ENCODE measurements around the gene ID4. TPM values are rescaled to one million over a fixed set of nuclear protein-coding genes. Genes with fewer than 3 reads are reported as not detected.

Gene ID4
- total RNA-seq, 1 donor: not detected

DNA sequence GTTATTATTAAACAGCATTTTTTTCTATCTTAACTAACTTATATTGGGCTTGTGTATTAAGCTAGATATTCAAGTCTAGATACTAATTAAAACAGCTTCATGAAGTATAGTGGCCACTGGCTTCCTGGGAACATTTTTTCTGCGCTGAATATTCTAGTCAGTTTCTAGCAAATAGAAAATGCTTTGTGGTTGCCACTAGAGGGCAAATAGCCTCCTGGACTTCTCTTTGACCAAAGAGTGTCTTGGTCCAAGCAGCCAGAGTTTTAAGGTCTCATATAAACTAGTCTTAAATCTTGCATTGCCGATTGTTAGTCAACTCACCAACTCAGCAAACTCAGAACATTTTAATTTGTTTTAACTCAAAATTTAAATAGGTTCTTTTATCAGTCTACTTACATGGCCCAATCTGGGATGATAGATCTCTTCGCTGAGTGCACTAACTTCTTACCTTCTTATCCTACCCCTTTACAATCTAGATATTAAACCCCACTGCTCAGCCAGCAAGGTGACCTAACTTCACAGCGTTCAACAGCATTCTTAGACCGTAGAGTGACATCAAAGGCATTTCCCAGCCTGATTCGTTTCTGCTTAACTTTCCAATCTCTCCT is 24.6 kb upstream of the ID4 start:
- Histone ChIP-seq H3K4me3 (ENCODE audit: low read length) (no peak overlapping the region), H3K4me1 (ENCODE audit: insufficient read depth, low read length) (no peaks in the 10 kb centered on the region), H3K9me3 (ENCODE audit: low read depth, low read length) (no peaks in the 10 kb centered on the region), H3K27me3 (ENCODE audit: insufficient read depth, low read length) (no peaks in the 10 kb centered on the region)

DNA sequence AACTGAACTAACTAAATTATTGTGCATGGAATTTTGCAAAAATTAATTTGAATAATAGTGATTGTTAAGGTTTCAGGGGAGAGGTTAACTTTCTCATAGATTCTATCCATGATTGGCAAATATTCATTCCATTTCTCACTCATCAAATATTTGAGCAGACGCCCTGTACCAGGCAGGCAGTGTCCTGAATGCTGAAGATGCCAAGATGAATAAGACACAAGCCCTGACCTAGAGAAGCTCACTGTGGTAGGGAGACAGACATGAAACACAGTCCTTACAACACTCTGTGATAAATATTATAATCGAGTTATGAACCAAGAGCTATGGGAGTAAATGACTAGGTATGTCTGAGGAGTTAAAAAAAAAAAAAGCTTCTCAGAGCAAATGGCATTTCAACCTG is 18.4 kb upstream of the ID4 start:
- Histone ChIP-seq H3K27me3 (ENCODE audit: insufficient read depth, low read length) (no peaks in the 10 kb centered on the region), H3K9me3 (ENCODE audit: low read depth, low read length) (no peaks in the 10 kb centered on the region), H3K4me1 (ENCODE audit: insufficient read depth, low read length) (no peaks in the 10 kb centered on the region), H3K4me3 (ENCODE audit: low read length) (no peak overlapping the region)

GRCh38 chr6:19824058-19824807 is 12.9 kb upstream of the ID4 start:
- H3K4me3 ChIP-seq (ENCODE audit: low read length): no peak overlapping the region
- no peaks in the 10 kb centered on the region for H3K27me3 ChIP-seq (ENCODE audit: insufficient read depth, low read length)
- no peaks in the 10 kb centered on the region for H3K4me1 ChIP-seq (ENCODE audit: insufficient read depth, low read length)
- H3K9me3 ChIP-seq (ENCODE audit: low read depth, low read length): no peaks in the 10 kb centered on the region

GRCh38 chr6:19827247-19827646 is 9.9 kb upstream of the ID4 start:
- Histone ChIP-seq H3K4me3 (ENCODE audit: low read length) (no peak overlapping the region), H3K9me3 (ENCODE audit: low read depth, low read length) (no peaks in the 10 kb centered on the region), H3K4me1 (ENCODE audit: insufficient read depth, low read length) (no peaks in the 10 kb centered on the region), H3K27me3 (ENCODE audit: insufficient read depth, low read length) (no peaks in the 10 kb centered on the region)

- Histone ChIP-seq H3K9me3 (ENCODE audit: low read depth, low read length) (no peaks in the 10 kb centered on the region), H3K4me1 (ENCODE audit: insufficient read depth, low read length) (no peaks in the 10 kb centered on the region), H3K27me3 (ENCODE audit: insufficient read depth, low read length) (no peaks in the 10 kb centered on the region), H3K4me3 (ENCODE audit: low read length) (no peak overlapping the region)
Measured at GRCh38 chr6:19827903-19828302, 9.3 kb upstream of the ID4 start.

DNA sequence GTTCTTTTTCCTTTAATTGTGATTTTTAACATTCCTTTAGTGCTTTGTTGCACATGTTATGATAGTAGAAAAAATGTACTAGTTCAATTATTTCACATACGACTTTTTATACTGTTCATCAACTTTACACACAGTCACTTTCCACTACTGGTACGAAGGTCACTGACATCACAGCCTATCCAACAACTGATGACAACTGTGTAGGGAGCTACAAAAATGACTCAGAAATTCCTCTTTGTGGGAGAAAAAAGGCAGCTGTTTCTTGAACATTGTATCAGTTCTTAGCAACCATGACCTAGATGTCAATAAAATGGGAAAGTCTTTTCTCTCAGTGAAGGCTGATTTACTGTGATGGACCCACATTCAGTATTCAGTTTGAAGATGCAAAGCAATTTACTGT is 7.0 kb upstream of the ID4 start:
- H3K9me3 ChIP-seq (ENCODE audit: low read depth, low read length): no peaks in the 10 kb centered on the region
- no peaks in the 10 kb centered on the region for H3K4me1 ChIP-seq (ENCODE audit: insufficient read depth, low read length)
- H3K4me3 ChIP-seq (ENCODE audit: low read length): no peak overlapping the region
- H3K27me3 ChIP-seq (ENCODE audit: insufficient read depth, low read length): peaks cover 13% of the 10 kb centered on the region

DNA sequence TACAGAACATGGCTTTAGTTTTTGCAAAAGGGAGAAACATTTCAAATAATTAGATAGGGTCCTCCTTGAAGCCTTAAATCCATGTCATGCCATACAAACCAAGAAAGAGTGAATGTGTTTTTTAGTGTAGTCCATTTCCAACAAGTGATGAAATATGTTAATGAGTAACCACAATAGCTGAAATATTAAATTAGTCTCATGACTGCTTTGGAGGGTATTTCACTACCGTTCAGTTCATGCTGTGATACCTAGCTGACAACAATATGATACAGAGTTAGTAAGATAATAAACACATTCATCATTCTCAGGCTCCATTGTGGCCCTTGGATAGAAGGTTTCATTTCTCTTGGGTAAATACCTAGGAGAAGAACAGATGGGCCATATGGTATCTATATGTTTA is 5.8 kb upstream of the ID4 start:
- no peak overlapping the region for H3K4me3 ChIP-seq (ENCODE audit: low read length)
- H3K27me3 ChIP-seq (ENCODE audit: insufficient read depth, low read length): peaks cover 24% of the 10 kb centered on the region
- H3K9me3 ChIP-seq (ENCODE audit: low read depth, low read length): no peaks in the 10 kb centered on the region
- H3K4me1 ChIP-seq (ENCODE audit: insufficient read depth, low read length): no peaks in the 10 kb centered on the region

- Histone ChIP-seq H3K9me3 (ENCODE audit: low read depth, low read length) (no peaks in the 10 kb centered on the region), H3K4me1 (ENCODE audit: insufficient read depth, low read length) (no peaks in the 10 kb centered on the region), H3K4me3 (ENCODE audit: low read length) (no peak overlapping the region), H3K27me3 (ENCODE audit: insufficient read depth, low read length) (peaks cover 39% of the 10 kb centered on the region)
Measured at GRCh38 chr6:19833947-19834346, 3.2 kb upstream of the ID4 start.

DNA sequence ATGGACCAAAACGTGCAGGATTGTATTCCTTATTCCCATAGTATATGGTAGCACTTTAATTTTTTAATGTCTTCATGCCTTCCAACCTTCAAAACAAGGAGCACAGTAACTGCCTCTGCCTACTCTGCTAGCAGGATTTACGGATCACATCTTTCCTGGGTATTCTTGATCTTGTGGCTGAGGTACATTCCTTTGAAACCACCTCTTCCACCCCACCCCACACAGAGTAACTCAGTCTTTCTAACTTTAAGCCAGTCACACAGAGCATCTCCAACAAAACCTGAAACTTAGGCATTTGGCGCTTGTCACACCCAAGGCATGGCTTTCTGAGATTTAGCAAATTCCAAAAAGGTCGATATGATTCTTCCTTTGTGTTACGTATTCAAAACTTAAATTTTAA is 2.3 kb upstream of the ID4 start:
- H3K27me3 ChIP-seq (ENCODE audit: insufficient read depth, low read length): peaks cover 48% of the 10 kb centered on the region
- no peaks in the 10 kb centered on the region for H3K4me1 ChIP-seq (ENCODE audit: insufficient read depth, low read length)
- H3K4me3 ChIP-seq (ENCODE audit: low read length): no peak overlapping the region
- no peaks in the 10 kb centered on the region for H3K9me3 ChIP-seq (ENCODE audit: low read depth, low read length)

DNA sequence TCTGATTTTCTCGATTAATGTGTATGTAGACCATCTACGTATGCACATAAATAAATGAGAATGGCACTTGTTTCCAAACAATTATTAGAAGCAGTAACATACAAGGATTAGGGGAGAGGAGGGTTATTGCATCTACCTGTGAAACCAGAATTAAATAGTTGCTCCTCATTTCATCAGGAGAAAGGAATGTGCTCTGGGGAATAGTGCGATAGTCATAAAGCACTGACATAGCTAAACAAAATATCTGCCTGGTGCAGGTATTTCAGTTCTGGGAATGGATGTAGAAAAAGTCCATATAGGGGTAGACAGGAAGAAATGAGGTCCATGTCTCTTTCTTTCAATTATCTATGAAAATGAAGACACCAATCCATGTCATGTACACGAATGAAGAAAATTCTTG is 1.6 kb upstream of the ID4 start:
- Histone ChIP-seq H3K27me3 (ENCODE audit: insufficient read depth, low read length) (peaks cover 56% of the 10 kb centered on the region), H3K4me3 (ENCODE audit: low read length) (no peak overlapping the region), H3K9me3 (ENCODE audit: low read depth, low read length) (no peaks in the 10 kb centered on the region), H3K4me1 (ENCODE audit: insufficient read depth, low read length) (no peaks in the 10 kb centered on the region)

GRCh38 chr6:19837511-19838441 is 606 bp downstream of the ID4 start:
- Histone ChIP-seq H3K9me3 (ENCODE audit: low read depth, low read length) (no peaks in the 10 kb centered on the region), H3K4me1 (ENCODE audit: insufficient read depth, low read length) (no peaks in the 10 kb centered on the region), H3K4me3 (ENCODE audit: low read length) (no peak overlapping the region), H3K27me3 (ENCODE audit: insufficient read depth, low read length) (peaks cover 75% of the 10 kb centered on the region)

GRCh38 chr6:19838442-19839236 is 1.5 kb downstream of the ID4 start:
- Histone ChIP-seq H3K4me3 (ENCODE audit: low read length) (no peak overlapping the region), H3K27me3 (ENCODE audit: insufficient read depth, low read length) (peaks cover 81% of the 10 kb centered on the region), H3K4me1 (ENCODE audit: insufficient read depth, low read length) (no peaks in the 10 kb centered on the region), H3K9me3 (ENCODE audit: low read depth, low read length) (no peaks in the 10 kb centered on the region)

DNA sequence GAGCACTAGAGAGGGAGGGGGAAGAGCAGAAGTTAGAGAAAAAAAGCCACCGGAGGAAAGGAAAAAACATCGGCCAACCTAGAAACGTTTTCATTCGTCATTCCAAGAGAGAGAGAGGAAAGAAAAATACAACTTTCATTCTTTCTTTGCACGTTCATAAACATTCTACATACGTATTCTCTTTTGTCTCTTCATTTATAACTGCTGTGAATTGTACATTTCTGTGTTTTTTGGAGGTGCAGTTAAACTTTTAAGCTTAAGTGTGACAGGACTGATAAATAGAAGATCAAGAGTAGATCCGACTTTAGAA is 2.0 kb downstream of the ID4 start:
- no peaks in the 10 kb centered on the region for H3K4me1 ChIP-seq (ENCODE audit: insufficient read depth, low read length)
- no peak overlapping the region for H3K4me3 ChIP-seq (ENCODE audit: low read length)
- peaks cover 79% of the 10 kb centered on the region for H3K27me3 ChIP-seq (ENCODE audit: insufficient read depth, low read length)
- no peaks in the 10 kb centered on the region for H3K9me3 ChIP-seq (ENCODE audit: low read depth, low read length)

DNA sequence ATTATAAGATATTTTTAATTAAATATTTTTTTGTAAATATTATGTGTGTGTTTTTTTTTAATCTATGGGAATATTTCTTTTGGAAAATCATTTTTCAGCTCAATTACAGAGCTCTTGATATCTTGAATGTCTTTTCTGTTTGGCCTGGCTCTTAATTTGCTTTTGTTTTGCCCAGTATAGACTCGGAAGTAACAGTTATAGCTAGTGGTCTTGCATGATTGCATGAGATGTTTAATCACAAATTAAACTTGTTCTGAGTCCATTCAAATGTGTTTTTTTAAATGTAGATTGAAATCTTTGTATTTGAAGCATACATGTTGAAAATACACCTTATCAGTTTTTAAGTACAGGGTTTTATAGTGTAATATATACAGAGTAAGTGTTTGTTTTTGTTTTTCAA is 2.6 kb downstream of the ID4 start:
- Histone ChIP-seq H3K4me3 (ENCODE audit: low read length) (no peak overlapping the region), H3K27me3 (ENCODE audit: insufficient read depth, low read length) (peaks cover 77% of the 10 kb centered on the region), H3K9me3 (ENCODE audit: low read depth, low read length) (no peaks in the 10 kb centered on the region), H3K4me1 (ENCODE audit: insufficient read depth, low read length) (no peaks in the 10 kb centered on the region)

DNA sequence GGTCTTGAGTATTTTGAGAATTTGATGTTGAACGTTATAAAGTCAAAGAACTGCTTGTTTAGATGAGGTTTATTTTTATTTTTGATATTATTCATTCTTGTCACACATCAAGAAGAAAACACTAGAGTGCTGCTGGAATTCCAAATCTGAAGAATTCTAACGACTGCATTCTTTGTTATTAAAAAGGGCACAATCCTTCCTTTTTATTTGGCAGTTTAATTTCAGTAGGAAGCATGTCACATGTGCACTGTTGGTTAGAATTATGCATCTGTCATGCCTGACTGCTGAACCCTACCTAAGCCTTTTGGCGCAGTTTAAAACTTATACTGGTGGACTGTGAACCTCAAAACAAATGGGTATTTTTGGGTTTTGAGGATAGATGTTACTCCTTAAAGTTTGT is 4.0 kb downstream of the ID4 start:
- H3K27me3 ChIP-seq (ENCODE audit: insufficient read depth, low read length): peaks cover 64% of the 10 kb centered on the region
- H3K4me1 ChIP-seq (ENCODE audit: insufficient read depth, low read length): no peaks in the 10 kb centered on the region
- no peaks in the 10 kb centered on the region for H3K9me3 ChIP-seq (ENCODE audit: low read depth, low read length)
- no peak overlapping the region for H3K4me3 ChIP-seq (ENCODE audit: low read length)
